BLaER1 (cell line): ENCODE data around the gene KCTD1.

Source experiments
- H3K27ac ChIP-seq: shearing (Covaris generic); formaldehyde crosslinking; 2 replicates; pipeline ENCODE4 v1.8.1; 2022
- H3K27me3 ChIP-seq: shearing (Covaris generic); formaldehyde crosslinking; 2 replicates; pipeline ENCODE4 v1.8.1; 2022
- H3K36me3 ChIP-seq: shearing (Covaris generic); formaldehyde crosslinking; 2 replicates; pipeline ENCODE4 v1.8.1; 2022
- H3K4me1 ChIP-seq: shearing (Covaris generic); formaldehyde crosslinking; 2 replicates; pipeline ENCODE4 v1.8.1; 2022
- H3K4me2 ChIP-seq: shearing (Covaris generic); formaldehyde crosslinking; 2 replicates; pipeline ENCODE4 v1.8.1; 2022
- H3K4me3 ChIP-seq: shearing (Covaris generic); formaldehyde crosslinking; 2 replicates; pipeline ENCODE4 v1.8.1; 2022
- H3K9ac ChIP-seq: shearing (Covaris generic); formaldehyde crosslinking; 2 replicates; pipeline ENCODE4 v1.8.1; 2022
- H3K9me3 ChIP-seq: shearing (Covaris generic); formaldehyde crosslinking; 2 replicates; pipeline ENCODE4 v1.8.1; 2022
- H4K20me1 ChIP-seq: shearing (Covaris generic); formaldehyde crosslinking; 2 replicates; pipeline ENCODE4 v1.8.1; 2022
- Cebpa-rat ChIP-seq: shearing (Covaris generic); IDR thresholded peaks from 2 replicates; pipeline ENCODE4 v1.8.1; 2022

KCTD1 gene

GRCh38 chr18:26487437-26487836, 60.9 kb downstream of the KCTD1 start:
- H3K4me2 ChIP-seq = no peak overlapping the region
- no peak overlapping the region for H3K4me3 ChIP-seq
- H3K4me1 ChIP-seq = no peaks in the 10 kb centered on the region
- no peak overlapping the region for H3K9ac ChIP-seq
- H3K27ac ChIP-seq = no peak overlapping the region
- no peaks in the 10 kb centered on the region for H3K27me3 ChIP-seq
- H4K20me1 ChIP-seq = no peaks in the 10 kb centered on the region
- TF ChIP-seq Cebpa-rat = no peak
- no peaks in the 10 kb centered on the region; the same call in 1 of the 2 replicates for H3K36me3 ChIP-seq
- H3K9me3 ChIP-seq = no peaks in the 10 kb centered on the region

GRCh38 chr18:26483633-26484032, 64.7 kb downstream of the KCTD1 start:
- no peak for TF ChIP-seq Cebpa-rat
- Histone ChIP-seq H3K4me3 (no peak overlapping the region), H3K4me1 (no peaks in the 10 kb centered on the region), H3K9ac (no peak overlapping the region), H3K4me2 (no peak overlapping the region), H3K36me3 (no peaks in the 10 kb centered on the region), H3K27ac (no peak overlapping the region), H4K20me1 (no peaks in the 10 kb centered on the region), H3K9me3 (no peaks in the 10 kb centered on the region), H3K27me3 (no peaks in the 10 kb centered on the region)

- H3K27ac ChIP-seq = no peak overlapping the region
- no peak overlapping the region for H3K9ac ChIP-seq
- no peaks in the 10 kb centered on the region for H3K4me1 ChIP-seq
- no peaks in the 10 kb centered on the region for H3K27me3 ChIP-seq
- no peaks in the 10 kb centered on the region for H3K36me3 ChIP-seq
- no peak for TF ChIP-seq Cebpa-rat
- H3K4me3 ChIP-seq = no peak overlapping the region
- no peak overlapping the region for H3K4me2 ChIP-seq
- no peaks in the 10 kb centered on the region for H3K9me3 ChIP-seq
- H4K20me1 ChIP-seq = no peaks in the 10 kb centered on the region
Measured at GRCh38 chr18:26482569-26482968, 65.8 kb downstream of the KCTD1 start.

GRCh38 chr18:26480897-26481795, 67.2 kb downstream of the KCTD1 start:
- Histone ChIP-seq H3K4me1 (no peaks in the 10 kb centered on the region), H3K4me3 (no peak overlapping the region), H3K4me2 (no peak overlapping the region), H3K36me3 (no peaks in the 10 kb centered on the region), H4K20me1 (no peaks in the 10 kb centered on the region), H3K9me3 (no peaks in the 10 kb centered on the region), H3K9ac (no peak overlapping the region), H3K27ac (no peak overlapping the region), H3K27me3 (no peaks in the 10 kb centered on the region)
- no peak for TF ChIP-seq Cebpa-rat

GRCh38 chr18:26479681-26480079, 68.7 kb downstream of the KCTD1 start:
- no peak overlapping the region for H3K4me3 ChIP-seq
- no peaks in the 10 kb centered on the region for H4K20me1 ChIP-seq
- H3K27me3 ChIP-seq = no peaks in the 10 kb centered on the region
- H3K9ac ChIP-seq = no peak overlapping the region
- TF ChIP-seq Cebpa-rat = no peak
- H3K27ac ChIP-seq = no peak overlapping the region
- no peak overlapping the region for H3K4me2 ChIP-seq
- H3K9me3 ChIP-seq = no peaks in the 10 kb centered on the region
- H3K36me3 ChIP-seq = no peaks in the 10 kb centered on the region
- H3K4me1 ChIP-seq = no peaks in the 10 kb centered on the region

- no peaks in the 10 kb centered on the region for H3K4me1 ChIP-seq
- H3K9me3 ChIP-seq = no peaks in the 10 kb centered on the region
- H4K20me1 ChIP-seq = no peaks in the 10 kb centered on the region
- H3K4me3 ChIP-seq = no peak overlapping the region
- no peaks in the 10 kb centered on the region for H3K36me3 ChIP-seq
- H3K9ac ChIP-seq = no peak overlapping the region
- no peak overlapping the region for H3K27ac ChIP-seq
- no peak overlapping the region for H3K4me2 ChIP-seq
- no peaks in the 10 kb centered on the region for H3K27me3 ChIP-seq
- TF ChIP-seq Cebpa-rat = no peak
Measured at GRCh38 chr18:26479065-26479680, 69.2 kb downstream of the KCTD1 start.

- no peak overlapping the region for H3K4me3 ChIP-seq
- no peaks in the 10 kb centered on the region for H4K20me1 ChIP-seq
- no peak for TF ChIP-seq Cebpa-rat
- no peaks in the 10 kb centered on the region for H3K4me1 ChIP-seq
- H3K9ac ChIP-seq = no peak overlapping the region
- no peak overlapping the region for H3K4me2 ChIP-seq
- H3K9me3 ChIP-seq = no peaks in the 10 kb centered on the region
- H3K27ac ChIP-seq = no peak overlapping the region
- no peaks in the 10 kb centered on the region for H3K36me3 ChIP-seq
- no peaks in the 10 kb centered on the region for H3K27me3 ChIP-seq
Measured at GRCh38 chr18:26477828-26478466, 70.4 kb downstream of the KCTD1 start.

GRCh38 chr18:26476697-26477096, 71.7 kb downstream of the KCTD1 start:
- H3K4me3 ChIP-seq = no peak overlapping the region
- H3K27ac ChIP-seq = no peak overlapping the region
- H3K27me3 ChIP-seq = no peaks in the 10 kb centered on the region
- no peak for TF ChIP-seq Cebpa-rat
- no peaks in the 10 kb centered on the region for H3K36me3 ChIP-seq
- H3K4me1 ChIP-seq = no peaks in the 10 kb centered on the region
- no peaks in the 10 kb centered on the region for H4K20me1 ChIP-seq
- H3K9me3 ChIP-seq = no peaks in the 10 kb centered on the region
- H3K4me2 ChIP-seq = no peak overlapping the region
- no peak overlapping the region for H3K9ac ChIP-seq

- Histone ChIP-seq H3K4me2 (no peak overlapping the region), H3K9ac (no peak overlapping the region), H3K27me3 (no peaks in the 10 kb centered on the region), H3K4me3 (no peak overlapping the region), H3K9me3 (no peaks in the 10 kb centered on the region), H3K27ac (no peak overlapping the region), H3K36me3 (no peaks in the 10 kb centered on the region), H3K4me1 (peaks cover 13% of the 10 kb centered on the region), H4K20me1 (no peaks in the 10 kb centered on the region)
- TF ChIP-seq Cebpa-rat = no peak
Measured at GRCh38 chr18:26474542-26474941, 73.8 kb downstream of the KCTD1 start.

GRCh38 chr18:26473672-26474071, 74.7 kb downstream of the KCTD1 start:
- Histone ChIP-seq H3K4me2 (no peak overlapping the region), H3K4me3 (no peak overlapping the region), H3K4me1 (peaks cover 18% of the 10 kb centered on the region), H3K36me3 (no peaks in the 10 kb centered on the region), H4K20me1 (no peaks in the 10 kb centered on the region), H3K9ac (no peak overlapping the region), H3K27ac (no peak overlapping the region), H3K9me3 (no peaks in the 10 kb centered on the region), H3K27me3 (no peaks in the 10 kb centered on the region)
- TF ChIP-seq Cebpa-rat = no peak
